ENCODE data around the gene EGFR.

Gene EGFR

DNA sequence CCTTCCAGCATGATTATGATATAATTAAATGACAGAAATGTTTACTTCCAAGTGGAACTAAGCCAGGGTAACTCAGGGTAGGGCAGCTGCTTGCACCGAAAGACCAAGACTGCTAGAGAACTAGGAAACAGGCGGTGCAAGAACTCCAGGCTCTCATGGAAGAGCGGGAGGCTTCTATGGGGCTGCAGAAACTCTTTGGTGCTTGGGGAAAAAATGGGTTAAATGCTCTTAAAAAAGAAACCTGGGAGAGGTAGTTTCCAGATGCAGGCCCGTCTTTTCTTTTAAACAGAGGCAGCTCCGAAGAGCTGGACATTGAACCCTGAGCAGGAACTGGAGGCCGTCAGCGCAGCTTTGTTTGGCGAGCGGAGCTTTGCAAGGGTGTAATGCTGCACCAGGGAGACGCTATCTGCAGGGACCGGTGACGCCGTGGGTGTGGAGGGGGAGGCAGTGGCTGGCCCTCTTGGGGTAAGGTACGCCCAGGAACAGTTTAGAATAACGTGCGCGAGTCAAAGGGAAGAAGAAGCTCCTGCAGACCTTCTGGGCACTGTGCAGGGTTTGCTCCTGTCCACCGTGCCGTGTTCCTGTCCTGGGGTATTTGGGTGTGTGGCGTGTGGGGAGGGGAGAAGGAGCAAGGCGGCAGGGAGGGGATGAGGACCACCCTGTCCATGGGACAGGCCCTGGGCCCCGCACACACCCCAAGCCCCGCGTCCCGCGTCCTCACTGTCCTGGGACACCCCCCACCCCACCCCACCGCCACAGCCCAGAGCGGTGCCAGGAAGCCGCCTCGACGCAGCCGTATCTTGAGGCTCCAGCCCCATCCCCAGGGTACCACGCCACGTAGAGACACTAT is 59.0 kb downstream of the EGFR start:
- no peak overlapping the region for H3K27ac ChIP-seq (ENCODE audit: low read length)

DNA sequence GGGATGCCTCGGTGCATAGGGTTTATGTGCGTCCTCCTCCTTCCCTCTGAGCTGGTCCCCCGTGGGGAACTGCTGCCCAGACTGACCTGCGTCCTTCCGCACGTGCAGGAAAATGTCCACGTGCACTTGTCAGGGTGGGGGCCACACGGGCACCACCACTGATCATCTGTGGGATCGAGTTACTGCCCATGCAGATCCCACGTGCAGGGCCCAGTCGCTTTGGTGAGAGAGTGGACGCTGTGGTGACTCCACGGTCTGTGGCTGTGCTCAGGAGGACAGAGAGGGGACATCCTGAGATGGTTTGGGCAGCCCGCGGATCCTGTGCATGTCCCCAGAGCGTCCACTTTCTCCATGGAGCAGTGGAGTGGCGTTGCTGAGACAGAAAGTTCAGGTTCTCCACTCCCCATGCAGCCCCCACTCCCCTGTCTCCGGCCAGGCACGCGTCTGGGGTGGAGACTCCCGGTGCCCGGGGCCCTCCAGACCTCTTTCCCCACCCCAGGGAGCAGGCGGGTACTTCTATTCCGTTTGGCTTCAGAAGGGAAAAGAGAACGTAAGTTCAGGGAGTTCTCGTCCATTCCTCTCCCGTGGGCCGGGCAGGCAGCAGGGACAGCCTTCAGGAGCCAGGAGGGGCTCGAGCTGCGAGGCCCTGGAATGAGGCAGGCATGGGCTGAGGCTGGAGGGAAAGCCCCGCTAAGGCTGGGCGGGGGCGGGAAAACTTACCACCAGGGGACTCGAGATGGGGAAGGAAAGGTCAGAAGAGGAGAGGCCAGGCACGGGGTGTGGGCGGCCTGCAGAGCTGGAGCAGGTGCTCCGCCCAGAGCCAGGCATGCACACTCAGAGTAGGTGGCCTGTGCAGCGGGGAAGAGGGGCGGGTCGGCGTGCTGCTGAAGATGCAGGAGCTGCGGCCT is 59.9 kb downstream of the EGFR start:
- H3K79me2 ChIP-seq (ENCODE audit: insufficient read depth, low read length) = no peaks in the 10 kb centered on the region
- no peak for DNase-seq

More for the DNA sequence above, 59.0 kb downstream of the EGFR start:
- peaks cover 3% of the 10 kb centered on the region; the same call in 1 of the 2 replicates for H4K20me1 ChIP-seq (ENCODE audit: insufficient read depth, low read length)
- no peak overlapping the region for H3K4me3 ChIP-seq (ENCODE audit: low read depth in 1 of 2, low read length in 2 of 2)
- ATAC-seq (ENCODE audit: insufficient read depth, low read depth) = no peak
- H3K36me3 ChIP-seq (ENCODE audit: insufficient read depth, low read length) = no peaks in the 10 kb centered on the region
- no peak overlapping the region for H3K4me2 ChIP-seq (ENCODE audit: insufficient read depth, low read length)
- H3K9me3 ChIP-seq (ENCODE audit: insufficient read depth, low read length, severe bottlenecking) = no peaks in the 10 kb centered on the region
- no peaks in the 10 kb centered on the region for H3K4me1 ChIP-seq (ENCODE audit: insufficient read depth, low read length)
- H3K27me3 ChIP-seq (ENCODE audit: insufficient read depth, low read length, poor library complexity) = peaks cover 25% of the 10 kb centered on the region
- H2AFZ ChIP-seq (ENCODE audit: low read depth, low read length) = no peak overlapping the region
- no peak for TF ChIP-seq EZH2 (IDR thresholded peaks at IDR 0.05; ENCODE audit: borderline replicate concordance, low read depth, low read length, severe bottlenecking)
- no peak for DNase-seq
- H3K9ac ChIP-seq (ENCODE audit: low read depth, low read length) = no peak overlapping the region
- H3K79me2 ChIP-seq (ENCODE audit: insufficient read depth, low read length) = no peaks in the 10 kb centered on the region

DNA sequence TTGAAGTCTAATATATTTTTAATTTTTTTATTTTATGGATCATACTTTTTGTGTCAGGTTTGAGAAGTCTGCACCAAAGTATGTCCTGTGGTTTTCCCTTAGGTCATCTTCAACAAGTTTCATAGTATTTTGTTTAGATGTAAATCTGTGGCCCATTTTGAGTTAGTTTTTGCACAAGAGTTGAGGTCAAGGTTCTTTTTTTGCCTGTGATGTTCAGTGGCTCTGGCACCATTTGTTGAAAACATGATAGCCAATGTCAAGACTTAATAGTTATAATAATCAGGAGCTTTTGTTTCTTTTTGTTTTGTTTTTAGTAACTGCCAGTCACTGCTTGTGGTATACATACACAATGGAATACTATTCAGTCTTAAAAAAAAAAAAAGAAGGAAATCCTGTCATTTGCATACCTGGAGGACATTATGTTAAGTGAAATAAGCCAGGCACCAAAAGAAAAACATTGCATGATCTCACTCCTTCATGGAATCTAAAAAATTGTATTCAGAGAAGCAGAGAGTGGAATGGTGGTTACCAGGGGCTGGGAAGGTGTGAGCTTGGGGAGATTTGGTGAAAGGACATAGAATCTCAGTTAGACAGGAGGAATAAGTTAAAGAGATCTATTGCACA is 61.3 kb downstream of the EGFR start:
- ATAC-seq (ENCODE audit: insufficient read depth, low read depth) = no peak
- no peak overlapping the region for H3K4me2 ChIP-seq (ENCODE audit: insufficient read depth, low read length)
- H3K27me3 ChIP-seq (ENCODE audit: insufficient read depth, low read length, poor library complexity) = peaks cover 45% of the 10 kb centered on the region
- no peak for DNase-seq
- peaks cover under 1% of the 10 kb centered on the region for H3K4me1 ChIP-seq (ENCODE audit: insufficient read depth, low read length)
- H3K36me3 ChIP-seq (ENCODE audit: insufficient read depth, low read length) = no peaks in the 10 kb centered on the region
- peaks cover 3% of the 10 kb centered on the region; the same call in 1 of the 2 replicates for H4K20me1 ChIP-seq (ENCODE audit: insufficient read depth, low read length)
- H3K79me2 ChIP-seq (ENCODE audit: insufficient read depth, low read length) = no peaks in the 10 kb centered on the region
- H2AFZ ChIP-seq (ENCODE audit: low read depth, low read length) = no peak overlapping the region
- no peak overlapping the region for H3K4me3 ChIP-seq (ENCODE audit: low read depth in 1 of 2, low read length in 2 of 2)
- TF ChIP-seq, protein P1, sequence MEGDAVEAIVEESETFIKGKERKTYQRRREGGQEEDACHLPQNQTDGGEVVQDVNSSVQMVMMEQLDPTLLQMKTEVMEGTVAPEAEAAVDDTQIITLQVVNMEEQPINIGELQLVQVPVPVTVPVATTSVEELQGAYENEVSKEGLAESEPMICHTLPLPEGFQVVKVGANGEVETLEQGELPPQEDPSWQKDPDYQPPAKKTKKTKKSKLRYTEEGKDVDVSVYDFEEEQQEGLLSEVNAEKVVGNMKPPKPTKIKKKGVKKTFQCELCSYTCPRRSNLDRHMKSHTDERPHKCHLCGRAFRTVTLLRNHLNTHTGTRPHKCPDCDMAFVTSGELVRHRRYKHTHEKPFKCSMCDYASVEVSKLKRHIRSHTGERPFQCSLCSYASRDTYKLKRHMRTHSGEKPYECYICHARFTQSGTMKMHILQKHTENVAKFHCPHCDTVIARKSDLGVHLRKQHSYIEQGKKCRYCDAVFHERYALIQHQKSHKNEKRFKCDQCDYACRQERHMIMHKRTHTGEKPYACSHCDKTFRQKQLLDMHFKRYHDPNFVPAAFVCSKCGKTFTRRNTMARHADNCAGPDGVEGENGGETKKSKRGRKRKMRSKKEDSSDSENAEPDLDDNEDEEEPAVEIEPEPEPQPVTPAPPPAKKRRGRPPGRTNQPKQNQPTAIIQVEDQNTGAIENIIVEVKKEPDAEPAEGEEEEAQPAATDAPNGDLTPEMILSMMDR (IDR thresholded peaks at IDR 0.05; ENCODE audit: borderline replicate concordance, extremely low read depth, low read length, poor library complexity, severe bottlenecking) = no peak
- TF ChIP-seq EZH2 (IDR thresholded peaks at IDR 0.05; ENCODE audit: borderline replicate concordance, low read depth, low read length, severe bottlenecking) = no peak
- H3K9ac ChIP-seq (ENCODE audit: low read depth, low read length) = no peak overlapping the region
- no peaks in the 10 kb centered on the region for H3K9me3 ChIP-seq (ENCODE audit: insufficient read depth, low read length, severe bottlenecking)
- H3K27ac ChIP-seq (ENCODE audit: low read length) = no peak overlapping the region

More for the DNA sequence above, 59.9 kb downstream of the EGFR start:
- Histone ChIP-seq H2AFZ (ENCODE audit: low read depth, low read length) (no peak overlapping the region), H3K27me3 (ENCODE audit: insufficient read depth, low read length, poor library complexity) (peaks cover 33% of the 10 kb centered on the region), H3K9ac (ENCODE audit: low read depth, low read length) (no peak overlapping the region), H3K4me2 (ENCODE audit: insufficient read depth, low read length) (no peak overlapping the region), H3K27ac (ENCODE audit: low read length) (no peak overlapping the region), H3K36me3 (ENCODE audit: insufficient read depth, low read length) (no peaks in the 10 kb centered on the region), H3K4me1 (ENCODE audit: insufficient read depth, low read length) (no peaks in the 10 kb centered on the region), H3K4me3 (ENCODE audit: low read depth in 1 of 2, low read length in 2 of 2) (no peak overlapping the region), H3K9me3 (ENCODE audit: insufficient read depth, low read length, severe bottlenecking) (no peaks in the 10 kb centered on the region), H4K20me1 (ENCODE audit: insufficient read depth, low read length) (peaks cover 3% of the 10 kb centered on the region; the same call in 1 of the 2 replicates)
- ATAC-seq (ENCODE audit: insufficient read depth, low read depth) = no peak
- TF ChIP-seq, protein P1 (IDR thresholded peaks at IDR 0.05; ENCODE audit: borderline replicate concordance, extremely low read depth, low read length, poor library complexity, severe bottlenecking) = no peak
- no peak for TF ChIP-seq EZH2 (IDR thresholded peaks at IDR 0.05; ENCODE audit: borderline replicate concordance, low read depth, low read length, severe bottlenecking)
